Urothelium cell line (cell line): Measurements from ENCODE around the gene SLC44A4.
A peak's percentile ranks its signal among the peaks of the same experiment; 100 is the strongest.
"Not testable (repeated sequence)": the region's sequence is repeated elsewhere in the genome, so short reads cannot be mapped to it uniquely, and the experiment has no call there.

Experiments
- DNase-seq: peaks from one replicate; pipeline ENCODE4 v3.0.0; 2011; ENCODE audit warnings: low spot score, mixed read lengths
- FAIRE-seq: peaks from 2 replicates; lab custom pipeline; 2011; peaks lifted over from hg19 to GRCh38; lab: Jason Lieb, UNC

Gene SLC44A4

GRCh38 chr6:31878726-31879125 lies at the start of gene SLC44A4:
SLC44A4 (minus strand) TSS chr6:31878997; CDS start chr6:31878980, 17 bp downstream.
- no peak for DNase-seq
- FAIRE-seq = no peak

- no peak for DNase-seq
- no peak for FAIRE-seq
Measured at GRCh38 chr6:31928672-31928939, 49.8 kb upstream of the SLC44A4 start.

GRCh38 chr6:31927863-31928671 lies 49.3 kb upstream of the SLC44A4 start:
- no peak for FAIRE-seq
- DNase-seq = no peak

- DNase-seq (no peak), FAIRE-seq (no peak)
Measured at GRCh38 chr6:31927242-31927862, 48.6 kb upstream of the SLC44A4 start, which contains the start of gene C2. C2 (plus strand) TSS chr6:31927717; CDS start chr6:31927753, 36 bp downstream.

- no peak for FAIRE-seq
- DNase-seq = no peak
Measured at GRCh38 chr6:31922942-31923341, 44.1 kb upstream of the SLC44A4 start.

- FAIRE-seq = no peak
- DNase-seq = no peak
Measured at GRCh38 chr6:31920811-31921210, 42.0 kb upstream of the SLC44A4 start.

GRCh38 chr6:31919624-31920303 lies 41.0 kb upstream of the SLC44A4 start:
- FAIRE-seq = no peak
- DNase-seq = no peak

GRCh38 chr6:31918069-31918720 lies 39.4 kb upstream of the SLC44A4 start:
- DNase-seq (no peak), FAIRE-seq (no peak)

GRCh38 chr6:31915756-31916155 lies 37.0 kb upstream of the SLC44A4 start:
- DNase-seq (no peak), FAIRE-seq (no peak)

GRCh38 chr6:31915351-31915750 lies 36.6 kb upstream of the SLC44A4 start:
- FAIRE-seq = no peak
- no peak for DNase-seq

- DNase-seq (no peak), FAIRE-seq (no peak)
Measured at GRCh38 chr6:31911826-31912585, 33.2 kb upstream of the SLC44A4 start.

GRCh38 chr6:31909298-31909697 lies 30.5 kb upstream of the SLC44A4 start:
- not testable (repeated sequence) for DNase-seq, FAIRE-seq

GRCh38 chr6:31908791-31909190 lies 30.0 kb upstream of the SLC44A4 start:
- no peak for DNase-seq

GRCh38 chr6:31908255-31908654 lies 29.5 kb upstream of the SLC44A4 start:
- FAIRE-seq, DNase-seq: not testable (repeated sequence)

More at GRCh38 chr6:31908791-31909190, 30.0 kb upstream of the SLC44A4 start:
- FAIRE-seq = no peak

- FAIRE-seq (no peak), DNase-seq (peak; percentile 29)
Measured at GRCh38 chr6:31907158-31907813, 28.5 kb upstream of the SLC44A4 start.

GRCh38 chr6:31906727-31907126 lies 27.9 kb upstream of the SLC44A4 start:
- not testable (repeated sequence) for FAIRE-seq, DNase-seq

- DNase-seq = no peak
- no peak for FAIRE-seq
Measured at GRCh38 chr6:31906122-31906521, 27.3 kb upstream of the SLC44A4 start.

- DNase-seq (no peak), FAIRE-seq (no peak)
Measured at GRCh38 chr6:31905041-31905440, 26.2 kb upstream of the SLC44A4 start.

- FAIRE-seq = no peak
- no peak for DNase-seq
Measured at GRCh38 chr6:31903957-31904356, 25.2 kb upstream of the SLC44A4 start.
